ENCODE results near the gene KRTAP5-7. TPM values are rescaled to one million over a fixed set of nuclear protein-coding genes. Genes with fewer than 3 reads are reported as not detected.

Gene KRTAP5-7
- total and polyA plus RNA-seq, 2 of the 8 experiments (the other 6 are each of a cell fraction or from before 2014, with no cell fraction given): not detected

- Histone ChIP-seq H3K9me3 (ENCODE audit: insufficient read depth in 2 of 2, low read depth in 1 of 2, low read length in 1 of 2) (no peaks in the 10 kb centered on the region; a peak in 1 of 4 replicates), H4K91ac (replicated peaks; ENCODE audit: insufficient read length, low read length) (no peak overlapping the region), H2BK15ac (ENCODE audit: low read length) (no peak overlapping the region), H4K8ac (ENCODE audit: extremely low read depth, insufficient read depth, low read length) (no peak overlapping the region), H2BK20ac (ENCODE audit: low read length) (no peak overlapping the region), H3K4me2 (ENCODE audit: insufficient read depth in 1 of 2, low read depth in 2 of 2, low read length in 2 of 2) (no peak overlapping the region), H4K20me1 (replicated peaks in 1 of 2; ENCODE audit: control insufficient read depth in 1 of 2, insufficient read depth in 2 of 2, low read length in 2 of 2) (no peaks in the 10 kb centered on the region), H3K9ac (replicated peaks in 1 of 4; ENCODE audit: extremely low read depth in 1 of 4, low read depth in 3 of 4, low read length in 3 of 4) (no peak overlapping the region), H3K23me2 (ENCODE audit: low read depth, low read length) (no peaks in the 10 kb centered on the region), H3K36me3 (ENCODE audit: control insufficient read depth in 2 of 4, insufficient read depth in 4 of 4, low read length in 3 of 4) (no peaks in the 10 kb centered on the region), H2AFZ (ENCODE audit: low read length) (no peak overlapping the region), H3K27ac (ENCODE audit: low read depth, low read length) (no peak overlapping the region), H3K79me1 (ENCODE audit: low read depth, low read length) (no peaks in the 10 kb centered on the region), H3K14ac (ENCODE audit: insufficient read length) (no peak overlapping the region), H3K4me1 (replicated peaks in 1 of 4; ENCODE audit: control insufficient read depth in 3 of 4, insufficient read depth in 4 of 4, low read length in 3 of 4) (no peaks in the 10 kb centered on the region; a peak in 1 of 7 replicates), H2AK5ac (ENCODE audit: low read depth, low read length) (no peak overlapping the region), H4K5ac (ENCODE audit: insufficient read length, low read depth, low read length) (no peak overlapping the region), H3K27me3 (replicated peaks in 1 of 4; ENCODE audit: control insufficient read depth in 3 of 4, extremely low read depth in 1 of 4, insufficient read depth in 3 of 4, low read length in 3 of 4) (no peaks in the 10 kb centered on the region), H2BK12ac (ENCODE audit: low read depth, low read length) (no peak overlapping the region), H3K4me3 (ENCODE audit: extremely low read depth in 1 of 4, insufficient read depth in 2 of 4, low read depth in 3 of 4, low read length in 4 of 4) (no peak overlapping the region), H3K18ac (ENCODE audit: extremely low read depth, low read length) (no peak overlapping the region), H2BK5ac (ENCODE audit: low read depth, low read length) (no peak overlapping the region), H3K23ac (ENCODE audit: insufficient read length) (no peak overlapping the region), H3K4ac (replicated peaks; ENCODE audit: insufficient read length, low read depth, low read length) (no peak overlapping the region), H2BK120ac (replicated peaks; ENCODE audit: low read depth, low read length) (no peak overlapping the region), H3K56ac (replicated peaks; ENCODE audit: insufficient read length, low read depth, low read length) (no peak overlapping the region), H3K79me2 (ENCODE audit: control insufficient read depth in 1 of 2, insufficient read depth in 2 of 2, low read length in 2 of 2) (no peaks in the 10 kb centered on the region)
- POLR2A ChIA-PET (ENCODE audit: partially characterized antibody): no interaction called here
- no peak for FAIRE-seq
- CTCF ChIA-PET (ENCODE audit: partially characterized antibody): interaction anchor here (1.8 to 5.6 kb wide), 3 partner anchors 14 to 38 kb away, joined by 5 to 28 read pairs (median 11); no protein-coding TSS in a partner anchor
- DNase-seq (ENCODE audit: low read depth in 1 of 2, low spot score in 2 of 2): no peak
- 93% methylated on average over 7 of the region's 7 CpGs; no CpG with 5 or more reads in 1 of the 2 experiments for WGBS, 2 experiments (ENCODE audit: extremely low coverage in 1 of 2, insufficient coverage in 1 of 2, insufficient read length in 1 of 2, insufficient replicate concordance in 2 of 2, low coverage in 1 of 2, low lambda C conversion rate in 2 of 2, missing lambda C conversion rate in 1 of 2)
- TF ChIP-seq TAF7 (optimal IDR thresholded peaks at IDR 0.05; ENCODE audit: borderline replicate concordance, low read depth, low read length) (no peak), EGR1 (IDR thresholded peaks at IDR 0.05; ENCODE audit: borderline replicate concordance, low read depth, low read length) (no peak), SP2 (IDR thresholded peaks at IDR 0.05; ENCODE audit: low read length) (no peak), RNF2 (IDR thresholded peaks at IDR 0.05; ENCODE audit: borderline replicate concordance, low read depth, low read length, missing control alignments, poor library complexity, severe bottlenecking) (no peak), KDM5A (IDR thresholded peaks at IDR 0.05; ENCODE audit: low read length) (no peak), EZH2 (IDR thresholded peaks at IDR 0.05; ENCODE audit: low read depth, low read length, severe bottlenecking) (no peak), EP300 (IDR thresholded peaks at IDR 0.05; ENCODE audit: borderline replicate concordance in 1 of 2, low read depth in 2 of 2, low read length in 2 of 2) (no peak), SAP30 (IDR thresholded peaks at IDR 0.05; ENCODE audit: insufficient read depth, insufficient replicate concordance, low read length) (no peak), SP1 (IDR thresholded peaks at IDR 0.05; ENCODE audit: low read depth, low read length) (no peak), ATF2 (IDR thresholded peaks at IDR 0.05; ENCODE audit: low read length) (no peak), CHD1 (IDR thresholded peaks at IDR 0.05; ENCODE audit: low read depth, low read length) (no peak), CEBPB (IDR thresholded peaks at IDR 0.05; ENCODE audit: low read depth, low read length) (no peak)
These were observed 15.3 kb downstream of the KRTAP5-7 start for GRCh38 chr11:71542382-71542781.
